Measurements from ENCODE around the gene LPCAT3.

Gene LPCAT3

GRCh38 chr12:6963791-6964413 lies 54.4 kb downstream of the LPCAT3 start:
- DNase-seq (ENCODE audit: low spot score): no peak

GRCh38 chr12:6963016-6963731 lies 55.1 kb downstream of the LPCAT3 start:
- no peak for DNase-seq (ENCODE audit: low spot score)

- no peak for DNase-seq (ENCODE audit: low spot score)
Measured at GRCh38 chr12:6962285-6963015, 55.8 kb downstream of the LPCAT3 start.

- DNase-seq (ENCODE audit: low spot score): no peak
Measured at GRCh38 chr12:6961695-6962284, 56.5 kb downstream of the LPCAT3 start.

GRCh38 chr12:6961278-6961694 lies 57.0 kb downstream of the LPCAT3 start:
- peak; percentile 96 for DNase-seq (ENCODE audit: low spot score)

GRCh38 chr12:6960593-6961277 lies 57.5 kb downstream of the LPCAT3 start:
- peak; percentile 42 for DNase-seq (ENCODE audit: low spot score)

GRCh38 chr12:6959805-6960592 lies 58.3 kb downstream of the LPCAT3 start:
- DNase-seq (ENCODE audit: low spot score): no peak

- peak; percentile 86 for DNase-seq (ENCODE audit: low spot score)
Measured at GRCh38 chr12:6959058-6959804, 59.0 kb downstream of the LPCAT3 start.

- DNase-seq (ENCODE audit: low spot score): no peak
Measured at GRCh38 chr12:6958609-6959057, 59.6 kb downstream of the LPCAT3 start.

GRCh38 chr12:6957741-6958608 lies 60.3 kb downstream of the LPCAT3 start:
- DNase-seq (ENCODE audit: low spot score): no peak

GRCh38 chr12:6957151-6957701 lies 61.0 kb downstream of the LPCAT3 start:
- peak; percentile 51 for DNase-seq (ENCODE audit: low spot score)

- DNase-seq (ENCODE audit: low spot score): peak; percentile 36
Measured at GRCh38 chr12:6956021-6956727, 62.1 kb downstream of the LPCAT3 start.

- DNase-seq (ENCODE audit: low spot score): no peak
Measured at GRCh38 chr12:6955108-6956020, 62.9 kb downstream of the LPCAT3 start.

GRCh38 chr12:6954316-6955107 lies 63.8 kb downstream of the LPCAT3 start:
- no peak for DNase-seq (ENCODE audit: low spot score)

GRCh38 chr12:6953442-6954315 lies 64.6 kb downstream of the LPCAT3 start:
- peak; percentile 82 for DNase-seq (ENCODE audit: low spot score)

Data from CD4-positive, alpha-beta T cell treated with Interleukin-2 at 100 ng/mL for 4 hours (primary cell).